Neutrophil (primary cell): Measurements from ENCODE around the gene EIF4ENIF1.

Source experiments
- H3K27ac ChIP-seq: fragments of 200-600 bp; sonication (generic); 2 replicates; pipeline ENCODE4 v1.5.1; 2016; ENCODE audit warnings: mild to moderate bottlenecking, moderate library complexity
- H3K27me3 ChIP-seq: fragments of 200-600 bp; sonication (generic); 2 replicates; pipeline ENCODE4 v1.6.0; 2016; ENCODE audit warnings: mild to moderate bottlenecking
- H3K36me3 ChIP-seq: fragments of 200-600 bp; sonication (generic); 2 replicates; pipeline ENCODE4 v1.5.1; 2017
- H3K4me1 ChIP-seq, 2 experiments: fragments of 200-600 bp in 1 of 2; sonication (generic) in 1 of 2; 1 replicate in 1 of 2; 2 replicates in 1 of 2; pipeline versions ENCODE4 v1.5.1 to v1.6.1; 2013 to 2016; ENCODE audit warnings: low read depth in 1 of 2, low read length in 1 of 2, mild to moderate bottlenecking in 1 of 2, moderate library complexity in 1 of 2; ENCODE audit not compliant: control insufficient read depth in 1 of 2, insufficient read depth in 1 of 2
- H3K4me3 ChIP-seq, 2 experiments: fragments of 200-600 bp in 1 of 2; sonication (generic) in 1 of 2; 1 replicate in 1 of 2; 2 replicates in 1 of 2; pipeline ENCODE4 v1.5.1; 2013 to 2016; ENCODE audit warnings: low read depth in 1 of 2, low read length in 1 of 2, mild to moderate bottlenecking in 1 of 2, moderate library complexity in 1 of 2
- H3K9me3 ChIP-seq: fragments of 200-600 bp; sonication (generic); 2 replicates; pipeline ENCODE4 v1.5.1; 2016
- TF ChIP-seq, protein P1 (sequence below): fragments of 200-600 bp; sonication (generic); IDR thresholded peaks from 2 replicates; pipeline ENCODE4 v1.5.1; 2016; ENCODE audit warnings: antibody characterized with exemption

Gene EIF4ENIF1

DNA sequence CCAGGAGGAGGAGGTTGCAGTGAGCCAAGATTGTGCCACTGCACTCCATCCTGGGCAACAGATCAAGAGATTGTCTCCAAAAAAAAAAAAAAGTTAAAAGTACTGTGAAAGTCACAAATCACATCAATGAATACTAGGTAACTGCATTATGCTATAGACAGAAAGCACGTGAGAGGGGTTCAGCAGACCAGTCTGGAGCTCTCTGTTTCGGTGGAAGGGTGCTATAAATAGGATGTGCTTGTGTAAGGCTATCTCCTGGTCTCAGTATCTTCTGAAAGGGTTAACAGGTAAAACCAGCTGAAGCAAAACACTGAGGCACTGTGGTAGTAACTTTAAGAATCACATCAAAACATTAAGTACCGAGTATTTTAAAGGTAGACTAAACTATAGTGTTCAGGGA is 43.4 kb downstream of the EIF4ENIF1 start:
- H3K4me1 ChIP-seq: no peaks in the 10 kb centered on the region
- no peaks in the 10 kb centered on the region for H3K9me3 ChIP-seq
- TF ChIP-seq, protein P1, sequence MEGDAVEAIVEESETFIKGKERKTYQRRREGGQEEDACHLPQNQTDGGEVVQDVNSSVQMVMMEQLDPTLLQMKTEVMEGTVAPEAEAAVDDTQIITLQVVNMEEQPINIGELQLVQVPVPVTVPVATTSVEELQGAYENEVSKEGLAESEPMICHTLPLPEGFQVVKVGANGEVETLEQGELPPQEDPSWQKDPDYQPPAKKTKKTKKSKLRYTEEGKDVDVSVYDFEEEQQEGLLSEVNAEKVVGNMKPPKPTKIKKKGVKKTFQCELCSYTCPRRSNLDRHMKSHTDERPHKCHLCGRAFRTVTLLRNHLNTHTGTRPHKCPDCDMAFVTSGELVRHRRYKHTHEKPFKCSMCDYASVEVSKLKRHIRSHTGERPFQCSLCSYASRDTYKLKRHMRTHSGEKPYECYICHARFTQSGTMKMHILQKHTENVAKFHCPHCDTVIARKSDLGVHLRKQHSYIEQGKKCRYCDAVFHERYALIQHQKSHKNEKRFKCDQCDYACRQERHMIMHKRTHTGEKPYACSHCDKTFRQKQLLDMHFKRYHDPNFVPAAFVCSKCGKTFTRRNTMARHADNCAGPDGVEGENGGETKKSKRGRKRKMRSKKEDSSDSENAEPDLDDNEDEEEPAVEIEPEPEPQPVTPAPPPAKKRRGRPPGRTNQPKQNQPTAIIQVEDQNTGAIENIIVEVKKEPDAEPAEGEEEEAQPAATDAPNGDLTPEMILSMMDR: no peak
- peaks cover 84% of the 10 kb centered on the region for H3K36me3 ChIP-seq
- H3K27me3 ChIP-seq: no peaks in the 10 kb centered on the region
- no peak overlapping the region for H3K4me3 ChIP-seq
- no peak overlapping the region for H3K27ac ChIP-seq

DNA sequence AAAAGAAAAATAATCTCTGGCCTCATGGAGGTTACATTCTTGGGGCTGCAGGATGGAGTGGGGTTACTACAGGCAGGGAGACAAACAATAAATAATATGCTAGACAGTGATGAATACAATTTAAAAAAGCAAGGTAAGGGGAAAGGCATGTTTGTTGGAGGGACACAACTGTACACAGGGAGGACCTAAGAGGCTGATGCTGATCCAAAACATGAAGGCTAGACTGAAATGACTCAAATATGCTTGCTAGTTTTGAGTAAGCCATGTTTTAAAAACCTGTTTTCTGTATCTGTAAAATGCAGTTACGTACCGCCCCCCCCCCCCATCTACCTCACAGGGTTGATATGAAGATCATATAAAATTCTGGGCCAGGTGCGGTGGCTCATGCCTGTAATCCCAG is 44.0 kb downstream of the EIF4ENIF1 start:
- Histone ChIP-seq H3K4me1 (no peaks in the 10 kb centered on the region), H3K27ac (no peak overlapping the region), H3K9me3 (no peaks in the 10 kb centered on the region), H3K4me3 (no peak overlapping the region), H3K27me3 (no peaks in the 10 kb centered on the region), H3K36me3 (peaks cover 90% of the 10 kb centered on the region)
- TF ChIP-seq, protein P1: no peak

DNA sequence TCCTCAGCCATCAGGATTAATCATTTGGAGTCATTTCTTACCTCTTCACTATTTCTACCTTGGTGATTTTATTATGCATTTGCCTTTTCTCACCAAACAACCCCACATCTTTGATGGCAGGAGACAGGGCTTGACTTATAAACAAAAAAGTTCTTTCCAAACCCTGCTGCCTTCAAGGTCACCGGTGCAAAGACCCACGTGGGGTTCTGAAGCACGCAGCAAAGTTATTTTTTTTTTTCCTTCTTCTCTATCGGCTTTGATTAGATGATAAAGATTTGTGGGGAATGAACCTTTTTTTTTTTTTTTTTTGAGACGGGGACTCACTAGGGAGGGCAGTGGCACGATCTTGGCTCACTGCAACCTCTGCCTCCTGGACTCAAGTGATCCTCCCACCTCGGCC is 46.1 kb downstream of the EIF4ENIF1 start:
- Histone ChIP-seq H3K27ac (no peak overlapping the region), H3K4me1 (no peaks in the 10 kb centered on the region), H3K27me3 (no peaks in the 10 kb centered on the region), H3K36me3 (peaks cover 97% of the 10 kb centered on the region), H3K9me3 (no peaks in the 10 kb centered on the region), H3K4me3 (no peak overlapping the region)
- TF ChIP-seq, protein P1: no peak

DNA sequence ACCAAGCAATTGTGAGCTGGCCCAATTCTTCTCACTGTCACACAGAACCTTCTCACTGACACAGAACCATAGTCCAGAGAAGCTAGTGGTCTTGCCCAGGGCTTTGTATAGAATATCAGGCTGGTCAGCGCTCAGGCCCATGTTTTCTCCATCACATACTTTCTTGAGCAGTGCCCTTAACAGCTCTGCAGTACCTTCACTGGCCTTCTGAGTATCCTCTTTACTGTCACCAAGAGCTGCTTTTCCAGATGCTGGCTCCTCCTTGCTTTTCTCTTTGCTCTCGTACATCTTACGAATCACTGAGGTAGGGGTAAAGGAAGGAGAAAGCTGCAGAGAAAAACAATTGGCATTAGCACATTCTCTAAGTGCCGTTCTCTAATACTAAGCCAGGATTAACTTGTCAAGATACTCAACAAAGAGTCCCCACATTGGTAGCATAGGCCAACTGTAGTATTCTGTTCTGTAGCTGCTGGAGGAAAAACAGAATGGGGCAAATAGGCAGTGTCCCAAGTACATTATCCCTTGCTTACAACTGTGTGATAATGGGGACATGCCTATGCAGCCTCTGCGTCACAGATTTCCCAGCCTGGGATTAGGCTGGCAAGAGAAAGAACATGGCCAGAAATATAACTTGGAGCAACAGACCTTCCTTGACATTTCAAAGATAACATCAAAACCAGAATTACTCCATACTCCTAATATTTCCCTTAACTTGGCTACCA is 46.7 kb downstream of the EIF4ENIF1 start:
- Histone ChIP-seq H3K9me3 (no peaks in the 10 kb centered on the region), H3K4me1 (no peaks in the 10 kb centered on the region), H3K27me3 (no peaks in the 10 kb centered on the region), H3K36me3 (peaks cover 97% of the 10 kb centered on the region), H3K4me3 (no peak overlapping the region), H3K27ac (no peak overlapping the region)
- TF ChIP-seq, protein P1: no peak

DNA sequence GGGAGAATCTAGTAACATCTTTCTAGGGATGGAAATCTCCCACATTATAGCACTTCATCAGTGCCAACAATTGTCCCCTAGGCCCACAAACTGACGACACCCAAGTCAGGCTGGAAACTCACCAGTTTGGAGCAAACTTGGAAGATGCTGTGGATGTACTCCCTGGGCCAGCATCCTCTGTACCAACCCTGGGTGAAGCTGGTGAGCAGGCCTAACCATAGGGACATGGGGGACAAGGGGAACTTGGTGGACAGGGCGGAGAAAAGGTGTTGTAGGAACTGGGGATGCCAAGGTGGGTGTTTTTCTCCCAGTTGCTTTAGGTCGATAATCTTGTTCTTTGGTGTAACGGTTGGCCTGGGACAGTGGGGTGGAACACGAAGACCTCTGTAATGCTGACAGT is 48.0 kb downstream of the EIF4ENIF1 start:
- H3K4me3 ChIP-seq: no peak overlapping the region
- TF ChIP-seq, protein P1: no peak
- H3K9me3 ChIP-seq: no peaks in the 10 kb centered on the region
- peaks cover 97% of the 10 kb centered on the region for H3K36me3 ChIP-seq
- no peak overlapping the region for H3K27ac ChIP-seq
- no peaks in the 10 kb centered on the region for H3K4me1 ChIP-seq
- H3K27me3 ChIP-seq: no peaks in the 10 kb centered on the region
